ENCODE results near the gene AREL1.

DNA sequence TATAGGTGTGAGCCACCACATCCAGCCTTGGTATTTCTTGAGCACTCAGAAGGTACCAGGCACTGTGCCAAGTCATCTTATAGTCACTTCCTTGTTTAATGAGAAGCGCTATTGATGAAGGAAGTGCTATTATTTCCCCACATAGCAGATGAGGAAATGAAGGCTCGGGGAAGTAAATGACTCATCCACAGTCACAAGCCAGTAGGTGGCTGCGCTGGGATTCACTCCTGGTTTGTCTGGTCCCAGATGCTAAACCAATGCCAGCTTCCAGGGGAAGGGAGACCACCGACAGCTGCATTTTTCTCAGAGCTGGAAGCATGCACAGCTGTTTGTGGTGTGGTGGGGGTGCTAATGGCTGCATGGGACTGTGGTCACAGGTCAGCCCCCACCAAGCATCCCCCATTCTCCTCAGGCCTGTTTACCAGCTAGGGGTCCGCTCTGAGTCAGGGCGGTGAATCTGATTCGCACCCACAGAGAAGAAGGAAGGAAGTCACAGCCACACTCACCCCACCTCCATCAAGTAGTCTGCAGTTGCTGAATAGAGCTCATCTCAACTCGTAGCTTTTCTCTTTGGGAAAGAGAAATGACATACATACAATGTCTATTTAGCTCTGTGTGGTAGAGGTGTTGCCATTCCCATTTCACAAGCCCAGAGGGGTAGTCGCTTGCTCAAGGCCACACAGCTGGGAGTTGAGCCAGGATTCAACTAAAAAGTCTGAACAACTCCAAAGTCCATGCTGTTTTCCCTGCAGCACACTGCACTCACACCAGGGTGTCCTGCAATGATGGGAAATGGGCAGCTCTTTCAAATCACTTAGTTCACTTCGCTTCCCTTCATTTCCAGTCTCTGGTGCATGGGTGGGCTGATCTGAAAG is 94.6 kb downstream of the AREL1 start:
- TF ChIP-seq POLR2A (IDR thresholded peaks at IDR 0.05; ENCODE audit: control extremely low read depth in 1 of 2, low read depth in 2 of 2, low read length in 2 of 2) (no peak), RBBP5 (IDR thresholded peaks at IDR 0.05; ENCODE audit: borderline replicate concordance, low read depth, low read length) (no peak), SIX5 (IDR thresholded peaks at IDR 0.05; ENCODE audit: low read depth, low read length) (no peak), EP300 (IDR thresholded peaks at IDR 0.05; ENCODE audit: borderline replicate concordance in 1 of 2, low read depth in 2 of 2, low read length in 2 of 2) (no peak), POLR2AphosphoS5 (IDR thresholded peaks at IDR 0.05; ENCODE audit: low read depth, low read length) (no peak)
- TF ChIP-seq, protein P1, sequence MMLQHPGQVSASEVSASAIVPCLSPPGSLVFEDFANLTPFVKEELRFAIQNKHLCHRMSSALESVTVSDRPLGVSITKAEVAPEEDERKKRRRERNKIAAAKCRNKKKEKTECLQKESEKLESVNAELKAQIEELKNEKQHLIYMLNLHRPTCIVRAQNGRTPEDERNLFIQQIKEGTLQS (IDR thresholded peaks at IDR 0.05; ENCODE audit: insufficient read depth, low read depth, low read length) = no peak
